Type B pancreatic cell (in vitro differentiated cells): Measurements from ENCODE around the gene IFNA7. TPM values are rescaled to one million over a fixed set of nuclear protein-coding genes. Genes with fewer than 3 reads are reported as not detected.
"Not testable (repeated sequence)": the region's sequence is repeated elsewhere in the genome, so short reads cannot be mapped to it uniquely, and the experiment has no call there.

Experiments used
- DNase-seq: peaks from one replicate; pipeline ENCODE4 v3.0.0; 2021; ENCODE audit warnings: mixed read lengths; ENCODE audit not compliant: unreplicated experiment; ENCODE audit errors: extremely low spot score
- H3K27ac Mint-ChIP-seq: 2 replicates; pipeline ENCODE4 v1.8.0; 2021; ENCODE audit warnings: mild to moderate bottlenecking, mixed read lengths
- H3K27me3 Mint-ChIP-seq: 2 replicates; pipeline ENCODE4 v1.8.0; 2021; ENCODE audit warnings: mixed read lengths
- H3K36me3 Mint-ChIP-seq: 2 replicates; pipeline ENCODE4 v1.8.0; 2021; ENCODE audit warnings: mixed read lengths
- H3K4me1 Mint-ChIP-seq: one replicate; pipeline ENCODE4 v1.8.0; 2021; ENCODE audit warnings: mixed read lengths; ENCODE audit not compliant: unreplicated experiment
- H3K4me3 Mint-ChIP-seq: 2 replicates; pipeline ENCODE4 v1.8.0; 2021; ENCODE audit warnings: mild to moderate bottlenecking, mixed read lengths
- H3K9me3 Mint-ChIP-seq: 2 replicates; pipeline ENCODE4 v1.8.0; 2021; ENCODE audit warnings: mixed read lengths
- total RNA-seq: library from RNA; stranded (reverse); gene quantifications from 2 replicates; pipeline ENCODE4 v1.2.1, GENCODE V29; 2021; ENCODE audit warnings: low replicate concordance
- TF ChIP-seq, protein P1 (sequence below): fragments of 200-600 bp; sonication (generic); conservative IDR thresholded peaks from 2 replicates; pipeline ENCODE4 v1.5.0; 2021; ENCODE audit warnings: antibody characterized with exemption, mild to moderate bottlenecking

The IFNA7 gene
- total RNA-seq, 1 donor from 2014 or later = not detected

- H3K9me3 Mint-ChIP-seq, H3K4me3 Mint-ChIP-seq, H3K27ac Mint-ChIP-seq, DNase-seq, H3K4me1 Mint-ChIP-seq, H3K36me3 Mint-ChIP-seq: not testable (repeated sequence)
- peaks cover 12% of the 10 kb centered on the region for H3K27me3 Mint-ChIP-seq
- TF ChIP-seq, protein P1, sequence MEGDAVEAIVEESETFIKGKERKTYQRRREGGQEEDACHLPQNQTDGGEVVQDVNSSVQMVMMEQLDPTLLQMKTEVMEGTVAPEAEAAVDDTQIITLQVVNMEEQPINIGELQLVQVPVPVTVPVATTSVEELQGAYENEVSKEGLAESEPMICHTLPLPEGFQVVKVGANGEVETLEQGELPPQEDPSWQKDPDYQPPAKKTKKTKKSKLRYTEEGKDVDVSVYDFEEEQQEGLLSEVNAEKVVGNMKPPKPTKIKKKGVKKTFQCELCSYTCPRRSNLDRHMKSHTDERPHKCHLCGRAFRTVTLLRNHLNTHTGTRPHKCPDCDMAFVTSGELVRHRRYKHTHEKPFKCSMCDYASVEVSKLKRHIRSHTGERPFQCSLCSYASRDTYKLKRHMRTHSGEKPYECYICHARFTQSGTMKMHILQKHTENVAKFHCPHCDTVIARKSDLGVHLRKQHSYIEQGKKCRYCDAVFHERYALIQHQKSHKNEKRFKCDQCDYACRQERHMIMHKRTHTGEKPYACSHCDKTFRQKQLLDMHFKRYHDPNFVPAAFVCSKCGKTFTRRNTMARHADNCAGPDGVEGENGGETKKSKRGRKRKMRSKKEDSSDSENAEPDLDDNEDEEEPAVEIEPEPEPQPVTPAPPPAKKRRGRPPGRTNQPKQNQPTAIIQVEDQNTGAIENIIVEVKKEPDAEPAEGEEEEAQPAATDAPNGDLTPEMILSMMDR = peak; percentile 76
These were observed 6.9 kb downstream of the IFNA7 start for GRCh38 chr9:21194867-21195776.

GRCh38 chr9:21187487-21187886 is 14.5 kb downstream of the IFNA7 start, which contains the start of gene IFNA4:
IFNA4 (minus strand) TSS chr9:21187587; CDS start chr9:21187531, 56 bp downstream.
- not testable (repeated sequence) for H3K27ac Mint-ChIP-seq, H3K4me1 Mint-ChIP-seq, H3K27me3 Mint-ChIP-seq, H3K9me3 Mint-ChIP-seq, DNase-seq, H3K4me3 Mint-ChIP-seq, H3K36me3 Mint-ChIP-seq

DNA sequence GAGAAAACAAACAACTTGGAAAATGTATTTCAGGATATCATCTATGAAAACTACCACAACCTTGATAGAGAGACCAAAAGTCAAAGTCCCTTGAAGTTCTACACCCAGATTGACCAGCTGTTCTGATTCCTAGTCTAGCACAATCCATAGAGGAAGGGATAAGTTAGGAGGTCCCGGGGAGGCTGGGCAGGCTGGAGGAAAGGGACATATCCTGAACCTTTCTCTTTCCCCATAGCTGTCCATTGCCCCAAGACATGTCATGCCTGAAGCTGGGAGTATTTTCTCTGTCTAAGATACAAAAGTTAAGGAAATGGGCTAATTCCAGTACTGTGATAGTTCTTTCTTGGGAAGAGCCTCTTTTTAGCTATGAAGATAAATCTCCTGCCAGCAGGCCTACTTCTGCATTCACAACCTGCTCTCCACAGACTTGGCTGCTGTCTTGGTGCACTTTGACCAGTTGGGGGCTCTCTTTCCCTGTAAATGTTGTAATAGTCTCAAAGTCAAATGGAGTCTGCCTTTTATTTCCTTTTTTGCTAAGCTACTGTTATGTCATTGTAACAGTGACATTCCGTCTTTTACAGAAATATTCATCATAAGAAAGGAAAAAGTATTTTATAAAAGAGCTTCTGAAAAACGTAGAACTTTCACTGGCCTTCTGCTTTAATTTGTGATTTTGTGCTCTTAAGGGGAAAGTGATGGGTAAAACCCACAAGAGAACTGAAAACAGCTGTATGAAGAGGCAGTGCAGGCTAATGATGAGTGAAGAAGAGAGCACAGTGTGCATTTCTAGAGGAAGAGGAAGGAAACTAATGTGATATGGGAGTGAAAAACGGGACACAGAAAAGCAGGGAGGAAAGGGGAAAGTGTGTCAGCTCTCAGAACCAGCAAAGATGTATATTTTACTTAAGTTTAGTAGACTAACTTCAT is 18.9 kb downstream of the IFNA7 start:
- TF ChIP-seq, protein P1 = peak; percentile 68
- H3K27ac Mint-ChIP-seq = not testable (repeated sequence)

GRCh38 chr9:21174671-21175070 is 27.3 kb downstream of the IFNA7 start:
- H3K4me3 Mint-ChIP-seq = no peak overlapping the region

More for the DNA sequence above, 18.9 kb downstream of the IFNA7 start:
- DNase-seq, H3K4me1 Mint-ChIP-seq, H3K4me3 Mint-ChIP-seq, H3K9me3 Mint-ChIP-seq, H3K27me3 Mint-ChIP-seq, H3K36me3 Mint-ChIP-seq: not testable (repeated sequence)

DNA sequence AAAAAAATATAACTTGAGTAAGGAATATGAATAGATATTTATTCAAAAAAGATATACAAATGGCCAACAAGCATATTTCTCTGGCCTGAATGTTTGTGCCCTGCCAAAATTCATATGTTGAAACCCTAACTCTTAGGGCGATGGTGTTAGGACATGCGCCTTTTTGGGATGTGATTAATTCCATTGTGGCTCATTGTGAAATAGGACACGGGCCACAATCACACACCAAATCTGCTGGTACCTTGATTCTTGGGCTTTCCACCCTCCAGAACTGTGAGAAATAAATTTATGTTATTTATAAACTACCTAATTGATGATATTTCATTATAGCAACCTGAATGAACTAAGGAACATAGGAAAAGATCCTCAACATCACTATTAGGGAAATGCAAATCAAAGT is 29.8 kb downstream of the IFNA7 start:
- TF ChIP-seq, protein P1 = no peak
- Mint-ChIP-seq H3K4me3 (no peak overlapping the region), H3K27ac (no peak overlapping the region), H3K36me3 (no peaks in the 10 kb centered on the region), H3K27me3 (no peaks in the 10 kb centered on the region), H3K4me1 (no peaks in the 10 kb centered on the region), H3K9me3 (no peaks in the 10 kb centered on the region)
- no peak for DNase-seq

More at GRCh38 chr9:21174671-21175070, 27.3 kb downstream of the IFNA7 start:
- H3K27ac Mint-ChIP-seq = no peak overlapping the region
- TF ChIP-seq, protein P1 = no peak
- H3K36me3 Mint-ChIP-seq = no peaks in the 10 kb centered on the region
- H3K9me3 Mint-ChIP-seq = no peaks in the 10 kb centered on the region
- no peaks in the 10 kb centered on the region for H3K4me1 Mint-ChIP-seq
- no peak for DNase-seq
- no peaks in the 10 kb centered on the region for H3K27me3 Mint-ChIP-seq
